ENCODE data around the gene FGFR1OP2.

FGFR1OP2 gene

GRCh38 chr12:27005495-27005894 is 67.2 kb downstream of the FGFR1OP2 start:
- no peak for DNase-seq

GRCh38 chr12:27006797-27007467 is 68.7 kb downstream of the FGFR1OP2 start:
- no peak for DNase-seq

- no peak for DNase-seq
Observed at GRCh38 chr12:27008081-27008480, 69.8 kb downstream of the FGFR1OP2 start.

DNA sequence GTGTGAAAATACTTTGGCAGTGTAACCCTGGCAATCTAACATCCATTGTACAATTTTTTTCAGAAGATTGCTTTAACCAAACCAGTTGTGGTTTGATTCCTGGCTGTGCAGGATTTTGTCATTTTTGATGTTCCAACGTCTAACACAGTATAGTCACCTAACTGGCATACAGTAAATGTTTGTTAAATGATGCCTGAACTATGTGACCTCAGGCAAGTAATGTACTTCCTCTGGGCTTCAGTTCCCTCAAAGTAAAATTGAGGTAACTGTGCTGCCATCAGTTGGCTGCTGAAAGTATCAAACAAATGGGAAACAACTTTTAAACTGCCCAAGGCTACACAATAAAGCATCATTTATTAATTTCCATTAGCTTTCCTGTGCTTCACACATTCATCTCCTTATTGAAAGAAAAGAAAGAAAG is 71.6 kb downstream of the FGFR1OP2 start:
- DNase-seq: no peak

GRCh38 chr12:27012239-27012981 is 74.1 kb downstream of the FGFR1OP2 start:
- DNase-seq: no peak

DNA sequence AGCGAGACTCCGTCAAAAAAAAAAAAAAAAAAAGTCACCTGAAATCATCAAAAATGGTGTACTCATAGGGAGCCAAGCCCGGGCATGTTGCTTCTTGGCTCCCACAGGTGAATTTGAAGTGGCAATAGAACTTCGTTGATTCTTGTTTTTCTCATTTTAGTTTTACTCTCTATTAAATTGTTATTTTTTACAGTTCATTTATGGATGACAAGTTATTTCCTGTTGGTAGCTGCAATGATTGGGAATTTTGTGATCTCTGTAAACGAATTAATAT is 74.6 kb downstream of the FGFR1OP2 start:
- no peak for DNase-seq

- DNase-seq: no peak
Observed at GRCh38 chr12:27013611-27014084, 75.4 kb downstream of the FGFR1OP2 start.

GRCh38 chr12:27014085-27014858 is 76.0 kb downstream of the FGFR1OP2 start, which contains the start of gene TM7SF3:
TSS of gene TM7SF3 (minus strand) at chr12:27014384. CDS start at chr12:27014168, 216 bp downstream.
- DNase-seq: peak; percentile 97

DNA sequence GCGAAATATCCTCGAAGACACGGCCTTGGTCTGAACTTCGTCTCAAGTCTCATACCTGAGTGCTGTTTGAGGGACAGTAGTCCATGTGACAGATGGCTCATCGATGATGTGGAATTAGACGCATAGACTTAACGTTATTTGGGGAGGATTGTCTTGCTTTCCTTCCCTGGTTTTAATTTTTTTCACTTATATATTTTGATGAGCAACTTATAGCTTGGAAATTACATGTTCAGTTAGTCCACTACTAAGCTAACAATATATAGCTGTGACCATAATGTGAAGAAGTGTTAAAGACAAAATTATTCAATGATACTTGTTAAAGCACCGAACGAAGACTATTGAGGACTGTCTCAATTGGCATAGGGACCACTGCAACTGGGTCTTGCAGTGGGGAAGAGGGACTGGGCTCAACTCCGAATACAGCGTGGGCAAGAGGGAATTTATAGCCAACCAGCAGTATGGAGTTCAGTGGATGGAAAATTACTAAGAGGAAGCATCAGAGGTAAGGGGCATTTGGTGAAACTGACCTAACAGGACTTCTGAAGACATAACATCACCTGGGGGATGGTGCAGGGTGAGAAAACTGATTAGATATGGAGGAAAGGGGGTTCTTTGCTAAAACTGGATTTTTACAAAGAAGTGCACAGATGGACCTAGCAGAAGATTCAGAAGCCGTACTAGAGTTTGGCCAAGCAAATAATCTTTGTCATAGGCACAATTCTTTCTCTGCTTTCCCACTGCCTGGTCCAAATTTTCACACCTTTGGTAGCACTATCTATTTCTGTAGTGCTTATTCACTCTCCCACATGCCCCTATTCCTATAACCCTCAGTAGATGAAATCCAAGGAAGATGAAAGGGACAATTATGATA is 76.8 kb downstream of the FGFR1OP2 start:
- no peak for DNase-seq

GRCh38 chr12:27015730-27016076 is 77.4 kb downstream of the FGFR1OP2 start:
- no peak for DNase-seq

All from CD4-positive, alpha-beta T cell treated with Interleukin-6 for 4 hours (primary cell).